ENCODE results near the gene PROB1.

PROB1 gene

DNA sequence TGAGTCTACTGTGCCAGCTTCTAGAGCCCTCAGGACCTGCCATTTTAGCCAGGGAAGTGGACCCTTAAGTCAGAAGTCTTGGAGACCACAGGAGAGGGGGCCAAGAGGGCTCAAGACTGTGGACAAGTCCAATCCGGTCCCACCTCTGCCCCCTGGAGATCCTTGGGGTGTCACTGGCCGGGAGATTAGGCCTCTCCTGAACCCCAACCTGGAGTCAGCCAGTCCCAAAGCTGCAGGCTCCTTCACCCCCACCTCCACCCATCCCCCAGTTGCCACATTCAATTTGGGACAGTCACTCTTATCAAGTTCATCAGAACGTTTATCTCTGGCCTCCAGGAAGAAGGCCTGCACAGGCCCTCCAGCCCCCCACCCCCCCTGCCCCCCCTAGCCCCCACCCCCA is 12.1 kb downstream of the PROB1 start:
- TF ChIP-seq CEBPB (IDR thresholded peaks at IDR 0.05) = no peak
- TF ChIP-seq EGR1 (IDR thresholded peaks at IDR 0.05) = no peak
- TF ChIP-seq EP300 (IDR thresholded peaks at IDR 0.05; ENCODE audit: borderline replicate concordance) = no peak

GRCh38 chr5:139381837-139382761 is 12.8 kb downstream of the PROB1 start:
- no peak for TF ChIP-seq FOXM1 (IDR thresholded peaks at IDR 0.05; ENCODE audit: borderline replicate concordance, low read depth)
- TF ChIP-seq EGR1 (IDR thresholded peaks at IDR 0.05) = no peak
- no peak for TF ChIP-seq ZBTB7A (IDR thresholded peaks at IDR 0.05; ENCODE audit: low read depth)
- no peak for TF ChIP-seq NFIC (IDR thresholded peaks at IDR 0.05)
- no peak for TF ChIP-seq EP300 (IDR thresholded peaks at IDR 0.05; ENCODE audit: borderline replicate concordance)
- TF ChIP-seq TCF12 (IDR thresholded peaks at IDR 0.05; ENCODE audit: low read depth) = no peak
- no peak for TF ChIP-seq CREB1 (IDR thresholded peaks at IDR 0.05; ENCODE audit: low read depth)
- no peak for TF ChIP-seq TAF1 (IDR thresholded peaks at IDR 0.05; ENCODE audit: low read depth)
- TF ChIP-seq USF1 (IDR thresholded peaks at IDR 0.05) = no peak
- TF ChIP-seq RAD21 (IDR thresholded peaks at IDR 0.05; ENCODE audit: low read depth) = no peak
- no peak for TF ChIP-seq TEAD4 (IDR thresholded peaks at IDR 0.05)
- TF ChIP-seq CEBPB (IDR thresholded peaks at IDR 0.05) = no peak
- TF ChIP-seq YY1 (IDR thresholded peaks at IDR 0.05; ENCODE audit: low read depth) = no peak
- TF ChIP-seq, protein P1, sequence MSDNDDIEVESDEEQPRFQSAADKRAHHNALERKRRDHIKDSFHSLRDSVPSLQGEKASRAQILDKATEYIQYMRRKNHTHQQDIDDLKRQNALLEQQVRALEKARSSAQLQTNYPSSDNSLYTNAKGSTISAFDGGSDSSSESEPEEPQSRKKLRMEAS (IDR thresholded peaks at IDR 0.05) = no peak
- TF ChIP-seq, protein P2, sequence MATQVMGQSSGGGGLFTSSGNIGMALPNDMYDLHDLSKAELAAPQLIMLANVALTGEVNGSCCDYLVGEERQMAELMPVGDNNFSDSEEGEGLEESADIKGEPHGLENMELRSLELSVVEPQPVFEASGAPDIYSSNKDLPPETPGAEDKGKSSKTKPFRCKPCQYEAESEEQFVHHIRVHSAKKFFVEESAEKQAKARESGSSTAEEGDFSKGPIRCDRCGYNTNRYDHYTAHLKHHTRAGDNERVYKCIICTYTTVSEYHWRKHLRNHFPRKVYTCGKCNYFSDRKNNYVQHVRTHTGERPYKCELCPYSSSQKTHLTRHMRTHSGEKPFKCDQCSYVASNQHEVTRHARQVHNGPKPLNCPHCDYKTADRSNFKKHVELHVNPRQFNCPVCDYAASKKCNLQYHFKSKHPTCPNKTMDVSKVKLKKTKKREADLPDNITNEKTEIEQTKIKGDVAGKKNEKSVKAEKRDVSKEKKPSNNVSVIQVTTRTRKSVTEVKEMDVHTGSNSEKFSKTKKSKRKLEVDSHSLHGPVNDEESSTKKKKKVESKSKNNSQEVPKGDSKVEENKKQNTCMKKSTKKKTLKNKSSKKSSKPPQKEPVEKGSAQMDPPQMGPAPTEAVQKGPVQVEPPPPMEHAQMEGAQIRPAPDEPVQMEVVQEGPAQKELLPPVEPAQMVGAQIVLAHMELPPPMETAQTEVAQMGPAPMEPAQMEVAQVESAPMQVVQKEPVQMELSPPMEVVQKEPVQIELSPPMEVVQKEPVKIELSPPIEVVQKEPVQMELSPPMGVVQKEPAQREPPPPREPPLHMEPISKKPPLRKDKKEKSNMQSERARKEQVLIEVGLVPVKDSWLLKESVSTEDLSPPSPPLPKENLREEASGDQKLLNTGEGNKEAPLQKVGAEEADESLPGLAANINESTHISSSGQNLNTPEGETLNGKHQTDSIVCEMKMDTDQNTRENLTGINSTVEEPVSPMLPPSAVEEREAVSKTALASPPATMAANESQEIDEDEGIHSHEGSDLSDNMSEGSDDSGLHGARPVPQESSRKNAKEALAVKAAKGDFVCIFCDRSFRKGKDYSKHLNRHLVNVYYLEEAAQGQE (IDR thresholded peaks at IDR 0.05; ENCODE audit: low read depth) = no peak

GRCh38 chr5:139379626-139380449 is 15.1 kb downstream of the PROB1 start:
- TF ChIP-seq EGR1 (IDR thresholded peaks at IDR 0.05) (no peak), TAF1 (IDR thresholded peaks at IDR 0.05; ENCODE audit: low read depth) (no peak), RAD21 (IDR thresholded peaks at IDR 0.05; ENCODE audit: low read depth) (no peak), EP300 (IDR thresholded peaks at IDR 0.05; ENCODE audit: borderline replicate concordance) (no peak), TEAD4 (IDR thresholded peaks at IDR 0.05) (no peak), CREB1 (IDR thresholded peaks at IDR 0.05; ENCODE audit: low read depth) (no peak), USF1 (IDR thresholded peaks at IDR 0.05) (no peak), NFIC (IDR thresholded peaks at IDR 0.05) (no peak), FOXM1 (IDR thresholded peaks at IDR 0.05; ENCODE audit: borderline replicate concordance, low read depth) (no peak), ZBTB7A (IDR thresholded peaks at IDR 0.05; ENCODE audit: low read depth) (no peak), CEBPB (IDR thresholded peaks at IDR 0.05) (no peak), YY1 (IDR thresholded peaks at IDR 0.05; ENCODE audit: low read depth) (no peak), TCF12 (IDR thresholded peaks at IDR 0.05; ENCODE audit: low read depth) (no peak)
- TF ChIP-seq, protein P2 (IDR thresholded peaks at IDR 0.05; ENCODE audit: low read depth) = no peak
- TF ChIP-seq, protein P1 (IDR thresholded peaks at IDR 0.05) = no peak

DNA sequence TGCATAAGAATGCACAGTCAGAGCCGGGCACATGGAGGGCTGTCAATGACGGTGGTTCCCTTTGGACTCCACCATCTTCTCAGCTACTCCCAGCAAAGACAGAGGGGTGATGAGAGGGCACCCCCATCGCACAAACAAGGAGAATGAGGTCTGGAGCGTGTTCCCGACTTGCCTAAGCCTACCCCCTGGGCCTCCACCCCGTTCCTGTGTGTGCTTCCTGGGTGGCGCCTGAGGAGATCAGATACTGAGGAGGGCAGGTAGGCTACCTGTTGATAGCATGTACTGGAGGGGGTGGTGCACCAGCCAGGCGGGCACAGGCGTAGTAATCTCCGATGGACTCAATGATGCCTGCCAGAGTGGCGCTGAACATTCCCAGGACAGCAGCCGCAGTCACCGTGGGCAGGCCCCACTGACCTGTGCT is 16.0 kb downstream of the PROB1 start:
- TF ChIP-seq USF1 (IDR thresholded peaks at IDR 0.05) (no peak), RAD21 (IDR thresholded peaks at IDR 0.05; ENCODE audit: low read depth) (no peak), TAF1 (IDR thresholded peaks at IDR 0.05; ENCODE audit: low read depth) (no peak), ZBTB7A (IDR thresholded peaks at IDR 0.05; ENCODE audit: low read depth) (no peak), CREB1 (IDR thresholded peaks at IDR 0.05; ENCODE audit: low read depth) (no peak), YY1 (IDR thresholded peaks at IDR 0.05; ENCODE audit: low read depth) (no peak)
